Karpas-422 (cell line): Measurements from ENCODE around the gene GJA3. TPM values are rescaled to one million over a fixed set of nuclear protein-coding genes. Genes with fewer than 3 reads are reported as not detected.

Source experiments
- DNase-seq: peaks from one replicate; pipeline ENCODE4 v3.0.0-alpha.2; 2015
- H2AFZ ChIP-seq: fragments of 200-600 bp; sonication (generic); 2 replicates; pipeline ENCODE4 v1.6.1; 2014; ENCODE audit warnings: antibody characterized with exemption, low read length, mixed read lengths
- H3K27ac ChIP-seq: fragments of 200-600 bp; sonication (generic); 2 replicates; pipeline ENCODE4 v1.5.1; 2014; ENCODE audit warnings: mild to moderate bottlenecking, low read length, moderate library complexity
- H3K27me3 ChIP-seq: fragments of 200-600 bp; sonication (generic); 2 replicates; pipeline ENCODE4 v1.6.1; 2014; ENCODE audit warnings: low read length, mixed read lengths
- H3K36me3 ChIP-seq: fragments of 200-600 bp; sonication (generic); 2 replicates; pipeline ENCODE4 v1.6.1; 2014; ENCODE audit warnings: low read length, mixed read lengths; ENCODE audit not compliant: insufficient read depth
- H3K4me1 ChIP-seq: fragments of 200-600 bp; sonication (generic); 2 replicates; pipeline ENCODE4 v1.6.1; 2014; ENCODE audit warnings: mild to moderate bottlenecking, low read length, mixed read lengths
- H3K4me2 ChIP-seq: fragments of 200-600 bp; sonication (generic); 2 replicates; pipeline ENCODE4 v1.6.1; 2014; ENCODE audit warnings: low read length, low read depth, mild to moderate bottlenecking; ENCODE audit not compliant: poor library complexity, severe bottlenecking
- H3K4me3 ChIP-seq: fragments of 200-600 bp; sonication (generic); 2 replicates; pipeline ENCODE4 v1.5.1; 2014; ENCODE audit warnings: mild to moderate bottlenecking, antibody characterized with exemption, low read length, mixed read lengths
- H3K79me2 ChIP-seq: fragments of 200-600 bp; sonication (generic); 2 replicates; pipeline ENCODE4 v1.6.1; 2014; ENCODE audit warnings: mild to moderate bottlenecking, low read length, mixed read lengths
- H3K9ac ChIP-seq: fragments of 200-600 bp; sonication (generic); 2 replicates; pipeline ENCODE4 v1.6.0; 2014; ENCODE audit warnings: low read length
- H3K9me2 ChIP-seq: fragments of 200-600 bp; sonication (generic), shearing (Covaris generic); replicated peaks from 2 replicates; pipeline ENCODE4 v1.6.0; 2014; ENCODE audit warnings: mild to moderate bottlenecking, low read length, moderate library complexity; ENCODE audit not compliant: insufficient read depth
- H3K9me3 ChIP-seq: fragments of 300-700, 200-600 bp; sonication (generic); 2 replicates; pipeline ENCODE4 v1.6.1; 2014; ENCODE audit warnings: low read length, mixed read lengths
- H4K20me1 ChIP-seq: fragments of 200-600 bp; sonication (generic); 2 replicates; pipeline ENCODE4 v1.6.1; 2014; ENCODE audit warnings: mild to moderate bottlenecking, antibody characterized with exemption, low read length, low read depth; ENCODE audit not compliant: insufficient read depth
- total RNA-seq: library from RNA; depleted of rRNA; stranded (reverse); fragments of >200 nt; shearing (Covaris generic); gene quantifications from 2 replicates; pipeline ENCODE4 v1.2.3, GENCODE V29; 2014; ENCODE audit warnings: low replicate concordance

The GJA3 gene
- total RNA-seq, 1 experiment from 2014 or later, result 5.0 TPM

- Histone ChIP-seq H3K9me2 (no peaks in the 10 kb centered on the region), H3K27me3 (no peaks in the 10 kb centered on the region), H3K4me2 (peak overlapping the region; percentile 48), H3K4me3 (peak overlapping the region; percentile 20; the same call in 1 of the 2 replicates), H2AFZ (peak overlapping the region; percentile 6; the same call in 1 of the 2 replicates), H3K36me3 (no peaks in the 10 kb centered on the region), H3K79me2 (no peaks in the 10 kb centered on the region), H3K27ac (no peak overlapping the region), H3K4me1 (peaks cover 29% of the 10 kb centered on the region), H4K20me1 (no peaks in the 10 kb centered on the region), H3K9me3 (no peaks in the 10 kb centered on the region), H3K9ac (peak overlapping the region; percentile 2; the same call in 1 of the 2 replicates)
- DNase-seq, result no peak
Observed at GRCh38 chr13:20193907-20194631, 33.2 kb upstream of the GJA3 start.

- peak overlapping the region; percentile 6; the same call in 1 of the 2 replicates for H2AFZ ChIP-seq
- peaks cover 35% of the 10 kb centered on the region for H3K4me1 ChIP-seq
- no peaks in the 10 kb centered on the region for H3K27me3 ChIP-seq
- peak overlapping the region; percentile 48 for H3K4me2 ChIP-seq
- H3K79me2 ChIP-seq, result no peaks in the 10 kb centered on the region
- no peaks in the 10 kb centered on the region for H3K36me3 ChIP-seq
- H3K9me2 ChIP-seq, result no peaks in the 10 kb centered on the region
- H3K9me3 ChIP-seq, result no peaks in the 10 kb centered on the region
- DNase-seq, result no peak
- peak overlapping the region; percentile 20; the same call in 1 of the 2 replicates for H3K4me3 ChIP-seq
- H3K9ac ChIP-seq, result peak overlapping the region; percentile 2; the same call in 1 of the 2 replicates
- no peaks in the 10 kb centered on the region for H4K20me1 ChIP-seq
- H3K27ac ChIP-seq, result no peak overlapping the region
Observed at GRCh38 chr13:20193162-20193906, 32.5 kb upstream of the GJA3 start.

GRCh38 chr13:20192836-20193161 lies 31.9 kb upstream of the GJA3 start, which contains the start of gene GJB2:
GJB2 (minus strand) TSS chr13:20192938; CDS start chr13:20189581, 3,357 bp downstream.
- no peaks in the 10 kb centered on the region for H3K79me2 ChIP-seq
- H3K9me3 ChIP-seq, result no peaks in the 10 kb centered on the region
- peak within 1 kb of the TSS; percentile 2; the same call in 1 of the 2 replicates for H3K9ac ChIP-seq
- peak within 1 kb of the TSS; percentile 48 for H3K4me2 ChIP-seq
- peak within 1 kb of the TSS; percentile 20; the same call in 1 of the 2 replicates for H3K4me3 ChIP-seq
- no peaks in the 10 kb centered on the region for H3K36me3 ChIP-seq
- peaks cover 40% of the 10 kb centered on the region for H3K4me1 ChIP-seq
- H2AFZ ChIP-seq, result peak within 1 kb of the TSS; percentile 6; the same call in 1 of the 2 replicates
- H3K27me3 ChIP-seq, result no peaks in the 10 kb centered on the region
- no peak for DNase-seq
- no peaks in the 10 kb centered on the region for H4K20me1 ChIP-seq
- no peaks in the 10 kb centered on the region for H3K9me2 ChIP-seq
- H3K27ac ChIP-seq, result no peak within 1 kb of the TSS

GRCh38 chr13:20192158-20192835 lies 31.4 kb upstream of the GJA3 start:
- no peak for DNase-seq
- Histone ChIP-seq H3K4me1 (peaks cover 42% of the 10 kb centered on the region), H3K27me3 (no peaks in the 10 kb centered on the region), H4K20me1 (no peaks in the 10 kb centered on the region), H2AFZ (no peak overlapping the region), H3K9ac (no peak overlapping the region), H3K9me3 (no peaks in the 10 kb centered on the region), H3K79me2 (no peaks in the 10 kb centered on the region), H3K4me3 (no peak overlapping the region), H3K4me2 (no peak overlapping the region), H3K9me2 (no peaks in the 10 kb centered on the region), H3K27ac (no peak overlapping the region), H3K36me3 (no peaks in the 10 kb centered on the region)

GRCh38 chr13:20191311-20192157 lies 30.7 kb upstream of the GJA3 start:
- no peaks in the 10 kb centered on the region for H4K20me1 ChIP-seq
- no peaks in the 10 kb centered on the region for H3K27me3 ChIP-seq
- no peaks in the 10 kb centered on the region for H3K9me2 ChIP-seq
- no peak for DNase-seq
- no peaks in the 10 kb centered on the region for H3K9me3 ChIP-seq
- no peak overlapping the region for H3K9ac ChIP-seq
- no peak overlapping the region for H3K4me3 ChIP-seq
- peaks cover 35% of the 10 kb centered on the region for H3K4me1 ChIP-seq
- no peaks in the 10 kb centered on the region for H3K79me2 ChIP-seq
- H2AFZ ChIP-seq, result no peak overlapping the region
- H3K27ac ChIP-seq, result no peak overlapping the region
- no peaks in the 10 kb centered on the region for H3K36me3 ChIP-seq
- no peak overlapping the region for H3K4me2 ChIP-seq

- H2AFZ ChIP-seq, result no peak overlapping the region
- no peak for DNase-seq
- no peak overlapping the region for H3K9ac ChIP-seq
- no peaks in the 10 kb centered on the region for H4K20me1 ChIP-seq
- no peak overlapping the region for H3K4me3 ChIP-seq
- H3K27ac ChIP-seq, result no peak overlapping the region
- no peaks in the 10 kb centered on the region for H3K79me2 ChIP-seq
- no peak overlapping the region for H3K4me2 ChIP-seq
- H3K27me3 ChIP-seq, result no peaks in the 10 kb centered on the region
- H3K4me1 ChIP-seq, result peaks cover 33% of the 10 kb centered on the region
- H3K9me2 ChIP-seq, result no peaks in the 10 kb centered on the region
- H3K9me3 ChIP-seq, result no peaks in the 10 kb centered on the region
- no peaks in the 10 kb centered on the region for H3K36me3 ChIP-seq
Observed at GRCh38 chr13:20190481-20191310, 29.8 kb upstream of the GJA3 start.

GRCh38 chr13:20190076-20190475 lies 29.2 kb upstream of the GJA3 start:
- Histone ChIP-seq H3K27ac (no peak overlapping the region), H3K4me3 (no peak overlapping the region), H2AFZ (no peak overlapping the region), H3K9me3 (no peaks in the 10 kb centered on the region), H3K4me2 (no peak overlapping the region), H3K9me2 (no peaks in the 10 kb centered on the region), H3K36me3 (no peaks in the 10 kb centered on the region), H3K4me1 (peaks cover 33% of the 10 kb centered on the region), H4K20me1 (no peaks in the 10 kb centered on the region), H3K79me2 (no peaks in the 10 kb centered on the region), H3K27me3 (no peaks in the 10 kb centered on the region), H3K9ac (no peak overlapping the region)
- DNase-seq, result no peak
